ENCODE data around the gene SELENON. TPM values are rescaled to one million over a fixed set of nuclear protein-coding genes. Genes with fewer than 3 reads are reported as not detected.

Gene SELENON
- total RNA-seq, 1 experiment from 2014 or later, result 31.9 TPM

DNA sequence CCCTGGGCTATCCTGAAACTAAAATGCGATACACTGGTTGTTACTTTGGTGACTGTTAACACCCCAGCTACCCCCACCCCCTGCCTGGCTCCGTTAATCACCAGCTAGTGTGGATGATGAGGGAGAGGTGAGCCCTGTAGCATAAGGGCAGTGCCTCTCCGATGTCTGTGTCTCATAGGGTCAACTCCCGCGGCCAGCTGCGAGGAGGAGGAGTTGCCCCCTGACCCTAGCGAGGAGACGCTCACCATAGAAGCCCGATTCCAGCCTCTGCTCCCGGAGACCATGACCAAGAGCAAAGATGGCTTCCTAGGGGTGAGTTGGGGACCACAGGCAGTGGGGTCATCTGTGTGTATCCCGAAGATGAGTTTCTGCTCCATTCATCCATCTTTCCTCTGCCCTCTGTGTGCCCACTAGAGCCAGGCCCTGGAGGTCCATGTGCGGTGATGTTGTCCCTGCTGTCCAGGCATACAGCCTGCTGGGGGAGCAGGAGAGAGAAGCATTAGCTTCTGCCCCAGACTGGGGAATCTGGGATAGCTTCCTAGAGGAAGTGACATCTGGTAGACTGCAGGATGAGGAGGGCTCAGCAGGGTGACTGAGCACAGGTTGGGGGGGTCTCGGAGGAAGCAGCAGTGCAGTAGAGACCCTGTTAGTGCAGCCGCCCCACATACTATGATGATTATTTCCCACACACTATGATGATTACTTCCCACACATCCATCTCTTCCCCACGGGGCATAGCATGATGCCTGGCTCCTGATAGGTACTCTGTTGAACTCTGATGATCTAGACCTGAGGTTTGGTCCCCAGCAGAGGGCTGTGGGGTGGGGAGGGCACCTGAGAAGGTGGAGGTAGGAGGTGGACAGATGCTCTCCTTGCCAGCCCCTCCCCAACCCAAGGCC, 5.2 kb downstream of the SELENON start:
- in situ Hi-C loops (cut with HindIII; ENCODE audit: low sequenced_read_pairs), result no loop called here
- no peak for DNase-seq (ENCODE audit: low spot score)

DNA sequence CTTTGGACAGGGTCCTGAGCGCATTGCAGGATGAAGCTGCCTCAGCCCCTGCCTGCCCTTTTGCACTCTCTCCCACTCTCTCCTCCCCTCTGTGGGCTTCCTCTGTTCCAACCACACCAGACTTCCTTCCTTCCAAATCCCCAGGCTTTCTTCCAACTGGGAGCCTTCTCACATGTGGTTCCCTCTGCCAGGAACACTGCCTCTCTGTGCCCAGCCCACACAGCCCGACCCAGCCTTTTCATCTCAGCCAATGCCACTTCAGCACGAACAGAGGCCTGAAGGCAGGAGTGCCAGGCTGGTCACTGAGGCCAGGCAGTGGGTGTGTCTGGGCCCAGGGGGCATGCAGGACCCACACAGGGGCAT, 5.9 kb downstream of the SELENON start:
- in situ Hi-C loops (cut with HindIII; ENCODE audit: low sequenced_read_pairs), result no loop called here
- peak; percentile 79 for DNase-seq (ENCODE audit: low spot score)

- in situ Hi-C loops (cut with HindIII; ENCODE audit: low sequenced_read_pairs), result no loop called here
- DNase-seq (ENCODE audit: low spot score), result no peak
Observed at GRCh38 chr1:25806418-25806817, 6.4 kb downstream of the SELENON start.

GRCh38 chr1:25807480-25808390, 7.7 kb downstream of the SELENON start:
- peak; percentile 33 for DNase-seq (ENCODE audit: low spot score)
- in situ Hi-C loops (cut with HindIII; ENCODE audit: low sequenced_read_pairs), result no loop called here

DNA sequence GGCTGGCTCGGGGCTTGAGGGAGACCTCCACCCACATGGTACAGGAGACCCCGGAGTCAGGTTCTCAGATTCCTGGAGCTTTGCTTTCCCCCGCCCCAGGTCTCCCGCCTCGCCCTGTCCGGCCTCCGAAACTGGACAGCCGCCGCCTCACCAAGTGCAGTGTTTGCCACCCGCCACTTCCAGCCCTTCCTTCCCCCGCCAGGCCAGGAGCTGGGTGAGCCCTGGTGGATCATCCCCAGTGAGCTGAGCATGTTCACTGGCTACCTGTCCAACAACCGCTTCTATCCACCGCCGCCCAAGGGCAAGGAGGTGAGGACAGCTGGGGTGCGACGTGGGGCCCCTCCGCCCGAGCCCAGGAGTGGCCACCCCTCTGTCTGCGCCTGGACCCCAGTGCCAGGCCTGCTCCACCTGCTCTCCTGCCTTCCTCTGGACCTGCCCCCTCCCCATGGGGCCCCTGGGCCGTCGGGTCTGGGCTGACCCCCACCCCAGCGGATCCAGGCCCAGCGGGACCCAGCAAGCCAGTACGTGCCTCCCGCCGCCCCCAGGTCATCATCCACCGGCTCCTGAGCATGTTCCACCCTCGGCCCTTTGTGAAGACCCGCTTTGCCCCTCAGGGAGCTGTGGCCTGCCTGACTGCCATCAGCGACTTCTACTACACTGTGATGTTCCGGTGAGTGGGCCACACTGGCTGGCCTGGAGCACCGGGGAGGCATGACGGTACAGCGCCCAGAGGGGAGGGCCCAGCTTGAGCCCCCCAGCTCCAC, 8.7 kb downstream of the SELENON start:
- no peak for DNase-seq (ENCODE audit: low spot score)
- in situ Hi-C loops (cut with HindIII; ENCODE audit: low sequenced_read_pairs), result no loop called here

- in situ Hi-C loops (cut with HindIII; ENCODE audit: low sequenced_read_pairs), result no loop called here
- no peak for DNase-seq (ENCODE audit: low spot score)
Observed at GRCh38 chr1:25809283-25809926, 9.4 kb downstream of the SELENON start.

GRCh38 chr1:25809929-25810328, 9.9 kb downstream of the SELENON start:
- no peak for DNase-seq (ENCODE audit: low spot score)
- in situ Hi-C loops (cut with HindIII; ENCODE audit: low sequenced_read_pairs), result no loop called here

GRCh38 chr1:25810341-25811299, 10.6 kb downstream of the SELENON start:
- in situ Hi-C loops (cut with HindIII; ENCODE audit: low sequenced_read_pairs), result no loop called here
- DNase-seq (ENCODE audit: low spot score), result peak; percentile 74

GRCh38 chr1:25811384-25812082, 11.5 kb downstream of the SELENON start:
- DNase-seq (ENCODE audit: low spot score), result no peak
- in situ Hi-C loops (cut with HindIII; ENCODE audit: low sequenced_read_pairs), result no loop called here

DNA sequence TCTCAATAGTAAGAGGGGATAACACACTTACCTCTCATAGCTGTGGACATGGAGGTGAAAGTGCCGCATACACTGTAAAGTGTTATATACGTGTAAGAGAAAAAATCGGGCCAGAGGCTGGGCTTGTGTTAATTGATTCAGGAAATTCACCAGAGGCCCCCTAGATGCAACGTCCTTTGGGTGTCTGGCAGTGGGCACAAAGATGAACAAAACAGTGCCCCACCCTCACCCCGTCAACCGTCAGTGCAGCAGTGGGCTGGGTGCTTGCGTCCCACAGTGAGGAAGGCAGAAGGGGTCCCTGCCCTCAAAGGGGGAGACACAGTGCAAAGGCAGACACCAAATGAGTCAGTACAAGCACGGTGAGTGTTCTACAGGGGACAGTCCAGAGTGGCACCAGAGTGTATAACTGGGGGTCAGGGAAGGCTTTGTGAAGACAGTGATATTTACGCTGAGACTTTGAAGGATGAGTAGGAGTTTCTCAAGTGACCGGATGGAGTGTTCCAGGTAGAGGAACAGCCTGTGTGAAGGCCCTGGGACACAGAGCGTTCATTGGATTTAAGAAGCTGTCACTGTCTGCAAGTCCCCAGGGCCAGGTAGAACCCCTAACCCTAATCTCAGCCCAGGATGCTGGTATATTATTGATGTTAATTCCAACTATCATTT, 13.2 kb downstream of the SELENON start:
- in situ Hi-C loops (cut with HindIII; ENCODE audit: low sequenced_read_pairs), result no loop called here
- no peak for DNase-seq (ENCODE audit: low spot score)

- in situ Hi-C loops (cut with HindIII; ENCODE audit: low sequenced_read_pairs), result no loop called here
- no peak for DNase-seq (ENCODE audit: low spot score)
Observed at GRCh38 chr1:25813734-25814471, 13.9 kb downstream of the SELENON start.

GRCh38 chr1:25814549-25815087, 14.6 kb downstream of the SELENON start:
- in situ Hi-C loops (cut with HindIII; ENCODE audit: low sequenced_read_pairs), result no loop called here

GRCh38 chr1:25815208-25816111, 15.5 kb downstream of the SELENON start:
- no peak for DNase-seq (ENCODE audit: low spot score)
- in situ Hi-C loops (cut with HindIII; ENCODE audit: low sequenced_read_pairs), result no loop called here

More at GRCh38 chr1:25814549-25815087, 14.6 kb downstream of the SELENON start:
- no peak for DNase-seq (ENCODE audit: low spot score)

DNA sequence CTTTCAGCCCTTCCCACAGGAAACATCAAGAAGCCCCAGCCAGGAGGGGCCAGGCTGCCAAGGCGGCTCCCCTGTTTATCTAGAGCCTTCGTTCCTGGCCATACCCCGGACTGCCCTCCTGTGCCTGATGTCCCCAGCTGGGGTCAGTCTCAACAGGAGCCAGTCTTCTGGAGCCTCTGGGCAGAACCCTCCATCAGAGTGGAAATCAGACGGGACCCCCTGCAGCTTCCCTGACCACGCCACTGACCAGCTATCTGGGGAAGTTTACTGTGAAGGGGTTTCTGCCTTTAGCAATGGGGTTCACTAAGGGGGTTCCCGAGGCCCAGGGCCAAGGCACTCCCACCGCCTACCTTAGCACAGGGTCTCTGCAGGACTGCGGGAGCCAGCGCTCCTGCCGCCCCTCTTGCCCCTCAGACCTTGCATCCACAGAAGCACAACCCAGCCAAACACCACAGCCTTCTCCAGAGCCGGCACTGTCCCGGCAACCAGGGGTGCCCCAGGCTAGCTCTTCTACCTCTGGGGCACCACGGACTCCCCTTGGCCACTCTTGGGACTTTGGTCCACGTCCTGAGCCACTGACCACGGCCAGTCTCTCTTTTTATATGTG, 16.2 kb downstream of the SELENON start:
- in situ Hi-C loops (cut with HindIII; ENCODE audit: low sequenced_read_pairs), result no loop called here
- DNase-seq (ENCODE audit: low spot score), result no peak

Data from G401 (cell line).